ENCODE results near the gene MOK. TPM values are rescaled to one million over a fixed set of nuclear protein-coding genes. Genes with fewer than 3 reads are reported as not detected.

Gene MOK
- total RNA-seq, 1 donor from 2014 or later = 28.1 TPM

DNA sequence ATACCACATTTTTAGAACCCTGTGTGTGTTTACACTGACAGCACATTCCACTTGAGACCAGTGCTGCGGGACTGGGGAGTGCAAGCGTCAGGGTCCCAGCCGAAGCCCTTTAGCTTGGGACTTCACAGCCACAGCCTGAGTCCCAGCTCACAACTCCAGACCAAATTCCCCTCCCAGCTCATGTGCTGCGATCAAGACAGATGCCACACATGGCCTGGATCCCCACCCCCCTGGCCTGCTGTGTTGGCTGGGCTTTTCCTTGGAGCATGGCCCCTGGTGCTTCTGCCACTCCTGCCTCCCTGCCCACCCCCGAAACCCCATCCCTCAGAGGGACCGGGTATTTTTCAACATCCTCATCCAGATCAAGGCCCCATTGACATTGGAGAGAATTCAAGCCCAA, 101.6 kb downstream of the MOK start:
- DNase-seq = no peak

GRCh38 chr14:102202944-102203343, 102.0 kb downstream of the MOK start:
- DNase-seq = no peak

GRCh38 chr14:102201776-102202175, 103.2 kb downstream of the MOK start:
- no peak for DNase-seq

- DNase-seq = no peak
Measured at GRCh38 chr14:102201353-102201738, 103.6 kb downstream of the MOK start.

GRCh38 chr14:102200690-102201352, 104.1 kb downstream of the MOK start:
- no peak for DNase-seq

DNA sequence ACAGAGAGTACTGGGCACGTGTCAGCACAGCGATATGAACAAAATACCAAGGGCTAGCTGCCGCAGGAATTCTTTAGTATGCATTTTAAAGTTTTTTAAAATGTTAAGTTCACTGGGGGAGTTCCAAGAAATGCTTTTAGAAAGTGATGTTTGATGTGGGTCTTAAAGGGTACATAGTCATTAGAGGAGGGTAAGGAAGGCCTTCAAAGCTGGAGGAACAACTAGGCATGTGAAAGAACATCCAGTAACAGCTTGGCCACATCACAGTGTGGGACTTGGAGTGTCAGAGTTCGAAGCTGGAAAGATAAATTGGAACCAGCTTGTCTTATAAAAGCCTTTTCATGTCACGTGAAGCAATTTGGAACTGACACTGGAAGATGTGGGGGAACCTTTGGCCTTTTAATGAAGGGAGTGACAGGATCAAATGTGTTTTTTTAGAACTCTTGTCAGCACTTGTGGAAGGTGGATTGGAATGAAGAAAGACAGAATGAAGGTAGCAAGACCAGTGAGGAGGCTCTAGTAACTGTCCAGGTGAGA, 107.6 kb downstream of the MOK start:
- no peak for DNase-seq

GRCh38 chr14:102196902-102197230, 108.1 kb downstream of the MOK start:
- no peak for DNase-seq

- peak; percentile 76 for DNase-seq
Measured at GRCh38 chr14:102196039-102196901, 108.7 kb downstream of the MOK start.

DNA sequence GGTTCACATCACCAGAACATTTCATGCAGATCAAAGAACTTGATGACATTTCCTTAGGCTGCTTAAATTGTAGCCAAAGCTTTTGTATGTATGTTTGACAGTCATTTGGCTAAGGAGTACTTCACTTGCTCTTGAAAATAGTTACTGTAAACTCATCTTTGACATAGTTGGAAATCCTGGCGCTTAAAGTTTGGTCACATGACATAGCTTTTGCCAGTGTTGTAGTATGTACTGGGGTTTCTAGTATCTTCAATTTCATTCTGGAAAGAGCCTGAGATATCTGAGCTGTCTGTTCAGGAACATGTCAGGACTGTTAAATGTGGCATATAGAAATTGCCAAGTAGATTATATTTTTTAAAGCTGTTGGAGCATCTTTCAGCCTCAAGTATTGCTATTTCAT, 109.5 kb downstream of the MOK start:
- DNase-seq = no peak

DNA sequence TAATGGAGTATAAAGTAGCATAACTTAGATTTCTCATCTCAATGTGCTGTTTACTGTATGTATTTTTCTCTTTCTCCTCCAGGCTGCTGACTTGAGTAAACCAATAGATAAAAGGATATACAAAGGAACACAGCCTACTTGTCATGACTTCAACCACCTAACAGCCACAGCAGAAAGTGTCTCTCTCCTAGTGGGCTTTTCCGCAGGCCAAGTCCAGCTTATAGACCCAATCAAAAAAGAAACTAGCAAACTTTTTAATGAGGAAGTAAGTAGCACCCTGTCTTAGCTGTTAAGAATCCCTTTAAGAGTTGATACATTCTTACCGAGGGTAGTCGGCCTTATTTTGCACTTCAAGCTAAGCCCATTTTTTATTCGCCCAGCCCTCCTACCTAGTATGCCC, 110.1 kb downstream of the MOK start:
- no peak for DNase-seq

DNA sequence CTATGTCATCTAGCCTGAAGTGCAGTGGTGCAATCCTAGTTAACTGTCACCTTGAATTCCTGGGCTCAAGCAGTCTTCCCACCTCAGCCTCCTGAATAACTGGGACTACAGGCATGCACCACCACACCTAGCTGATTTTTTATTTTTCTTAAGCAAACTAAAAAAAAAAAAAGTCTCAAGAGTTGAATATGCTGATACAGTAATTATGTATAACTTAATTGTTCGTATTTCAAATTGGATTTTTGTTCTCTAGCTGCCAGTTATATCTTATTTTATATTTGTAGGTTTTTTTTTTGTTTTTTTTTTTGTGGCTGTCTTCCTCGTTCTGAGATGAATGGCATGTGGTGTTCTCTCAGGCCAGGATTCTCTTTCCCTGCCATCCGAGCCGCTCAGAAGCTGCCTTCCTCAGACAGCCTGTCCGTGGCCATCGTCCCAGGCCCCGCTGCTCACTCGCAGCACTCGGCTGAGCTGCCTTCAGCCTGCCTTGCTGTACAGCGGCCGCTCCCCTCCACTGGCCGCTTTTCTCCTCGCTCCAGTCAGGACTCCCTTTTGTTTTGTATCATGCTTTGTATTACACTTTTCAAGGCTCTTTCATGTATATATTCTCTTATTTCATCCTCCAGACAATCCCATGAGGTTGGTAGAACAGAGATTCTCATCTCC, 112.0 kb downstream of the MOK start:
- DNase-seq = no peak

- no peak for DNase-seq
Measured at GRCh38 chr14:102189874-102190273, 115.1 kb downstream of the MOK start.

DNA sequence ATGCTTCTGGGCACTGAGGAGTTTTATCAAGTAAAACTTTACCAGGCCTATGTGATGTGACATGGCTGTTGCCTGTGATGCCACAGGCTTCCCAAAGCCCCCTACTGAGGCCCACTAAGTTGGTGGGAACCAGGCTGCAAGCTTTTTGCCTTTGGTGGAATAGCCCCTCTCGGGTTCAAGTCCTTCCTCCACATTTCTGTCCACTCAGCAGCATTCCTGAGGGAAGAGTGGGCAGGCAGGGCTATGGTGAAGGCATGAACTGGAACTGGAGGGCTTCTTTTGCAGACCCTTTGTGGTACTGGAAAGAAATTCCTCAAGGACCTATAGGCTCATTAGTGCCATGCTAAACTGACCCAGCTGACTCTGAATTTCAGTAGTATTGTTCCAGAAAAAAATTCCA, 116.8 kb downstream of the MOK start:
- no peak for DNase-seq

GRCh38 chr14:102187568-102188001, 117.4 kb downstream of the MOK start:
- DNase-seq = no peak

DNA sequence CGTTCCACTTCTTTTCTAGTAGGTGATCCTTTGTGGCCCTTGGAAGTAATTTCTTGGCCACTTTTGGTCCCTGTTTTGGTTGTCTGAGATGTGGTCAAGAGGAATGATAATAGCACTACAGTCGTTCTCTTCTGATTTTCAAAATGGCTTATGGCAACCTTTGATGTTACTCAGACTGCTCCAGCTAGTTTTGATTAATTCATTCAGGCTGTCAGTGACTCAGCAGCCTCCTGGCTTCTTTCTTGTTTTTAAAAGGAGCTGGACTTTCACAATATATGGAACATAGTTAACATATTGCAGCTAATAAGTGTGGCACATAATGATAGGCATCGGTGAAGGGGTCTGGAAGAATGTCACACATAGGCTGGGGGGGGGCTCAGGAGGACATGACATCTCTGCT, 117.9 kb downstream of the MOK start:
- no peak for DNase-seq

GRCh38 chr14:102185360-102185759, 119.6 kb downstream of the MOK start:
- DNase-seq = no peak

DNA sequence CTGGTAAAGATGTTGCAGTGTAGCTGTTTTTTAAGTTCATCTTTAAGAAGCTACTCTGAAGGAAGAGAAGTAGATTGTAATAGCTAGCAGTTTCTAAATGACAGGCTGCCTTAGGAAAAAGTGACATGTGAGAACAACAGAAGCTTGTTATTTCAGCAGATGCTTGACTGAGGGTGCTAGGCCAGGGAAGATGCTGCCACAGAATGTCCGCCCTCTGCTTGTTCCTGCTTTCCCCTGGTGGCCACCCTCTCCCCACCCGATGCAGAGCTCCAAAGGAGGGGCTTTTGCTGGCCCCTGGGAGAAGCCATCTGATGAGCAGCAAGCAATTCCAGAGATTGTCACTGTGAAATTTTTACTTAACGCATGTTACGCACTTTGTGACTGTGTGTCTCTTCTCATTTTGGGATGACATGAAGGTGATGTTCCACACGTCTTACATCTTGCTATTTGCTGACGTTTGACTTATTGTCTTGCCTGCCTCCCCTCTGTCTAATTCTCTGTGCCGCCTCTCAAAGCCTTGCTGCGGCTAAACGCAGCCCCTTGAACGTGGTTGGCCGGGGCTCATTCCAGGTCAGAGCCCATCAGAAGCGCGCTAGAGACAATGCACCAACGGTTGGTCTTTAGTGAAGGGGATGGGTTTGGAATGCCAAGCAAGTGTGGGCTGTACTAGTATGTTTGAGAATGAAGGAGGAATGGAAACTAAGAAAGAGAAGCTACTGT, 120.5 kb downstream of the MOK start:
- DNase-seq = no peak

DNA sequence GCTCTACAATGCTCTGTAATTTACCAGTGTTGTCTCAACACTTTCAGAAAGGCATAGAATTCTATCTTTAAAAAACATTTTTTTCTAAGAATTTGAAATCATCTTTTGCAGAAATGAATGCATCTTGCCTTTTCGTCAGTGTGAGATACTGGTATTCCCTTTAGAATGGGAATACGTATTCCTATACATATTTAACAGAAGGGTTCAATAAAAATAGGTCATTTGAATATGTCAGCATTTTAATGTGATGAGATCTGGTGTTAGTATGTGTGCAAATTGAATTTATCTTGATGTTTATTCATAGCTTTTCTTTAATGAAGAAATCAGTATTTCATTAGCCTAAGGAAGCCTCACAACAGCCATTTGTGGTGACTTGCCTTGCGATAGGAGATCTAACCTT, 121.1 kb downstream of the MOK start:
- no peak for DNase-seq

GRCh38 chr14:102182936-102183619, 121.9 kb downstream of the MOK start:
- DNase-seq = no peak

DNA sequence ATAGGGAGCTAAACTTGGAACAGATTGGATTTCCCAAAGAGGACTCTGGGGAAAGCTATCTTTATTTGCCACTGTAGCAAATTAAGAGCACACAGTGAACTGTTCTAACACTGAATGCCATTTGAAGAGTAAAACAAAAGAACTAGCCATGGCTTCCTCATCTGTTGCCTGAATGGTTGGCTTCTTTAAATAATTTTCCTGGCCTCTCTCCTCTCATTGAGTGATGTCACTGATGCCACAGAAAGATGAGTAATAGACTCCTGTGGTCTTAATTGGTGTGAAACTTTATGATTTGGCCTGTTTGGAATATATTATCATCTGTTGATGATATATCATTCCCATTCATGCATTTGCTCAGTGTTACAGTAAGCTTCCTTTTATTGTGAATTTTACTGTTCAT, 122.8 kb downstream of the MOK start:
- no peak for DNase-seq

GRCh38 chr14:102181187-102181586, 123.8 kb downstream of the MOK start:
- DNase-seq = no peak
